Ovary (tissue), 9 donors: ENCODE data around the gene TENT4A. TPM values are rescaled to one million over a fixed set of nuclear protein-coding genes. Genes with fewer than 3 reads are reported as not detected.

Experiments used
- DNase-seq, 5 donors: peaks; one replicate each; pipeline ENCODE4 v3.0.0-alpha.2; 2019 to 2020
- H3K27ac ChIP-seq, 2 donors: fragments of 200-600 bp; one replicate each; pipeline versions ENCODE4 v1.5.1 to v1.8.0; 2019 to 2022
- H3K27me3 ChIP-seq: fragments of 200-600 bp; one replicate; pipeline ENCODE4 v1.8.0; 2022
- H3K36me3 ChIP-seq: fragments of 200-600 bp; sonication (generic); one replicate; pipeline ENCODE4 v1.5.1; 2019
- H3K4me1 ChIP-seq: one replicate; pipeline ENCODE4 v1.8.1; 2013; ENCODE audit warnings: mild to moderate bottlenecking, moderate library complexity; ENCODE audit not compliant: insufficient read depth
- H3K4me3 ChIP-seq: fragments of 200-600 bp; sonication (generic); one replicate; pipeline ENCODE4 v1.5.1; 2017
- H3K9me3 ChIP-seq, 2 donors: fragments of 200-600 bp in 1 of 2; sonication (generic) in 1 of 2; one replicate each; pipeline versions ENCODE4 v1.5.1 to v1.8.1; 2013 to 2019; ENCODE audit warnings: mild to moderate bottlenecking in 1 of 2, moderate library complexity in 1 of 2
- CTCF ChIP-seq, 3 donors: fragments of 450-650 bp in 2 of 3; fragments of 200-600 bp in 1 of 3; IDR thresholded peaks; one replicate each; pipeline versions ENCODE4 v1.5.1 to v1.8.0; 2016 to 2022; ENCODE audit warnings: antibody characterized with exemption in 3 of 3, mild to moderate bottlenecking in 1 of 3
- EP300 ChIP-seq: sonication (generic); formaldehyde crosslinking; IDR thresholded peaks from one replicate; pipeline ENCODE4 v1.6.1; 2017; ENCODE audit warnings: antibody characterized with exemption
- POLR2A ChIP-seq: fragments of 450-650 bp; IDR thresholded peaks from one replicate; pipeline ENCODE4 v1.6.1; 2017; ENCODE audit warnings: antibody characterized with exemption, mild to moderate bottlenecking, moderate library complexity
- WGBS, 3 donors: extraction: QIAGEN DNeasy Blood & Tissue Kit in 1 of 3; methylation state at CpG; one replicate each; pipeline versions ENCODE4 v1.1.5 to v1.1.7; 2013 to 2017; 5-methylcytosine and 5-hydroxymethylcytosine counted together
- intact Hi-C, 4 donors: fragments of 100-400 bp; cut with DNase I; formaldehyde crosslinking; loops; one replicate each; pipeline versions ENCODE4 v1.11.0 to v1.15.1; 2022 to 2023
- polyA plus RNA-seq, 2 donors: library from polyadenylated mRNA; stranded (reverse); fragments of 200-250 nt in 1 of 2; fragments of 350-450 nt in 1 of 2; fragmentation: Illumina TruSeq in 1 of 2; extraction: RNeasy Lipid Tissue Mini Kit (QIAGEN cat#74804) in 1 of 2; gene quantifications; one replicate each; pipeline ENCODE4 v1.2.3, GENCODE V29; 2013 to 2014
- total RNA-seq, 7 donors: library from RNA; depleted of rRNA in 2 of 7; stranded (reverse); fragments of >200 nt in 2 of 7; fragmentation: NEBNext Ultra II Directional in 3 of 7; extraction: Animal tissue kit (Norgen Biotek cat#: 25700) in 3 of 7; gene quantifications; one replicate each; pipeline versions ENCODE4 v1.1.0 to v1.2.4, GENCODE V29; 2016 to 2023
- donor health status: DM: no; HTN: no; CAD: no; lungs with moderate emphysema.
- donor health status: DM: no; HTN: no; CAD: no.
- donor health status: Bipolar disorder and iron deficiency.
- donor health status: DM: yes; HTN: yes; CAD: no.
- donor health status: DM: no; HTN: no; CAD: no.
- donor health status: DM: yes; HTN: yes; CAD: no.

TENT4A gene
- total and polyA plus RNA-seq, 9 donors, result 12.4 to 29.6 (median 22.9) TPM

GRCh38 chr5:6755519-6755918 is 42.3 kb downstream of the TENT4A start:
- no peak overlapping the region for H3K4me3 ChIP-seq
- no peaks in the 10 kb centered on the region for H3K27me3 ChIP-seq
- 16 to 51% (median 19%) methylated on average over 12 of the region's 12 CpGs for WGBS, 3 donors
- DNase-seq, result peak; percentile 46 to 78 (median 66)
- H3K9me3 ChIP-seq, result no peaks in the 10 kb centered on the region
- intact Hi-C loops, result no loop called here
- H3K36me3 ChIP-seq, result no peaks in the 10 kb centered on the region
- peaks cover 6% of the 10 kb centered on the region for H3K4me1 ChIP-seq
- no peak for TF ChIP-seq EP300
- TF ChIP-seq CTCF (IDR thresholded peaks at IDR 0.05), result no peak
- TF ChIP-seq POLR2A, result no peak
- peak overlapping the region in 1 of 2 donors; percentile 52 for H3K27ac ChIP-seq

GRCh38 chr5:6755941-6756340 is 42.7 kb downstream of the TENT4A start:
- Histone ChIP-seq H3K4me1 (peaks cover 6% of the 10 kb centered on the region), H3K4me3 (no peak overlapping the region), H3K27ac (peak overlapping the region in 1 of 2 donors; percentile 52), H3K9me3 (no peaks in the 10 kb centered on the region), H3K27me3 (no peaks in the 10 kb centered on the region), H3K36me3 (no peaks in the 10 kb centered on the region)
- no peak for DNase-seq
- intact Hi-C loops, result no loop called here
- TF ChIP-seq POLR2A (no peak), EP300 (no peak), CTCF (IDR thresholded peaks at IDR 0.05) (no peak)
- 67 to 90% (median 76%) methylated on average over 17 of the region's 17 CpGs for WGBS, 3 donors

DNA sequence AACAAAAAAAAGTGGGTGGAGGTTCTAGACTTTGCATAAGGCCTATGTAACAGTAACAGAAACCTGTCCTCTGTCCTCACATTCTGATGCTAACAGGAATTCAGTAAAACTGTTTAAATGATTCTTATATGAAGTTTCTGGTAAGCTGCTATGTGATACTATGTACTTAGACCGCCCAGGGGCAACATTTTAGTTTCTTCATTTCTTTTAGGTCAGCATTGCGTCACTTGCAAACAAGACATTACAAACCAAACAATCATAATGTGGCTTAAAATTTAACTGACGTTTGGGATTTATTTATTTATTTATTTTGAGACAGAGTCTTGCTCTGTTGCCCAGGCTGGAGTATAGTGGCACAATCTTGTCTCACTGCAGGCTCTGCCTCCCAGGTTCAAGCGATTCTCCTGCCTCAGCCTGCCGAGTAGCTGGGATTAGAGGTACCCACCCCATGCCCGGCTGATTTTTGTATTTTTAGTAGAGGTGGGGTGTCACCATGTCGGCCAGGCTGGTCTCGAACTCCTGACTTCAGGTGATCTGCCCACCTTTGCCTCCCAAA is 44.3 kb downstream of the TENT4A start:
- Histone ChIP-seq H3K9me3 (no peaks in the 10 kb centered on the region), H3K27ac (no peak overlapping the region), H3K4me3 (no peak overlapping the region), H3K36me3 (no peaks in the 10 kb centered on the region), H3K27me3 (no peaks in the 10 kb centered on the region), H3K4me1 (peaks cover 6% of the 10 kb centered on the region)
- intact Hi-C loops, result no loop called here
- TF ChIP-seq EP300 (no peak), CTCF (IDR thresholded peaks at IDR 0.05) (no peak), POLR2A (no peak)
- no peak for DNase-seq
- WGBS, 3 donors, result 94 to 96% (median 95%) methylated on average over 8 of the region's 8 CpGs

DNA sequence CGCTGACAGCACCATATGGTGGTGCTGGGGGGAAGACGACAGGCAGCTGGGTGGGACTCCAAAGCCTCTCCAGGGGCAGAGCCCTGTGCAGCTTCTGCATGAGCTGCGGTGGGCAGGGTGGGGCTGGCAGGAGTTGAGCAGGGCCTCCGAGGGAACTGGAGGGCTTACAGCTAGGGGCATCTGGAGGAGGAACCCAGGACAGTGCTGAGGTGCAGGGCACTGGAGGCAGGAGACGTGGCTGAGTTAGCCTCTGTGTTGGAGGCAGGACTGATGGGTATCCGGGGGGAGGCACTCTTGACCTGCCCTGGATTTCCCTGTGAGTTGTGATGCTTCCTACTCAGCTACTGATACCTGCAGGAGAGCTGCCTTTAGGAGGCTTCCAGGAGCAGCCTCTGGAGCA is 45.0 kb downstream of the TENT4A start:
- DNase-seq, result no peak
- intact Hi-C loops, result no loop called here
- WGBS, 3 donors, result 80 to 92% (median 89%) methylated on average over 6 of the region's 6 CpGs
- Histone ChIP-seq H3K9me3 (no peaks in the 10 kb centered on the region), H3K4me1 (peaks cover 6% of the 10 kb centered on the region), H3K27ac (no peak overlapping the region), H3K36me3 (no peaks in the 10 kb centered on the region), H3K4me3 (no peak overlapping the region), H3K27me3 (no peaks in the 10 kb centered on the region)
- TF ChIP-seq CTCF (IDR thresholded peaks at IDR 0.05), result no peak
- TF ChIP-seq POLR2A, result no peak
- TF ChIP-seq EP300, result no peak
